Occipital lobe (tissue), 2 donors: ENCODE results near the gene OPN1MW3. TPM values are rescaled to one million over a fixed set of nuclear protein-coding genes. Genes with fewer than 3 reads are reported as not detected.
"Not testable (repeated sequence)": the region's sequence is repeated elsewhere in the genome, so short reads cannot be mapped to it uniquely, and the experiment has no call there.

Experiments used
- DNase-seq: peaks from one replicate; lab custom pipeline; 2025; lab: John Stamatoyannopoulos, UW
- total RNA-seq: library from RNA; depleted of rRNA; stranded (reverse); fragments of >200 nt; gene quantifications from one replicate; pipeline ENCODE4 v1.2.3, GENCODE V29; 2014

OPN1MW3 gene
- not detected for total RNA-seq

GRCh38 chrX:154257282-154257681 lies at the start of gene OPN1MW3:
Gene OPN1MW3 (plus strand): TSS chrX:154257582. CDS start chrX:154257620, 38 bp downstream.
- not testable (repeated sequence) for DNase-seq

DNA sequence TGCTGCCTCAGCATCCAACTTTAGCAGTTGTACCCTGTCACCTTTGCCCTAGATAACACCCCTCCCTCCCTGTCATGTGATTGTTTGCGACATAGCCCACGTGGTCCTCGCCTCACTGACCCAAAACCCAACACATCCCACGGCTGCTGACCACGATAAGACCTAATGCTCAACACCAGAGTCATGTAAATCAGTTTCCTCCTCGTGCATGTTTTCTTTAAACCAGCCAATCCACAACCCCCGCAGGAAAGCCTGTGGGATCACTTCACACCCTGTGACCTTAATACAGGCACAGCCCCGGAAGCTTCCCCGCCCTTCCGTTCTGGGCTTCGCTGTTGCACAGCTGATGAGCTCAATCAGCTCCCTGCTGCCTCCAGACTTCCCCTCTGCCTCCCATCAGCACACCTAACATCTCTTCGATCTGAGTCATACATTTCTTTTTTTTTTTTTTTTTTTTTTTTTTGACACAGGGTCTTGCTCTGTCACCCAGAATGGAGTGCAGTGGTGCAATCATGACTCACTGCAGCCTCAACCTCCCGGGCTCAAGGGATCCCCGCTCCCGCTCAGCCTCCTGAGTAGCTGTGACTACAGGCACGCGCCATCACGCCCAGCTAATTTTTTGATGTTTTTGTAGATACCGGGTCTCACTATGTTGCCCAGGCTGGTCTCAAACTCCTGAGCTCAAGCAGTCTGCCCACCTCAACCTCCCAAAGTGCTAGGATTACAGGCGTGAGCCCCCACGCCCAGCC lies 47.5 kb upstream of the OPN1MW3 start:
- not testable (repeated sequence) for DNase-seq

DNA sequence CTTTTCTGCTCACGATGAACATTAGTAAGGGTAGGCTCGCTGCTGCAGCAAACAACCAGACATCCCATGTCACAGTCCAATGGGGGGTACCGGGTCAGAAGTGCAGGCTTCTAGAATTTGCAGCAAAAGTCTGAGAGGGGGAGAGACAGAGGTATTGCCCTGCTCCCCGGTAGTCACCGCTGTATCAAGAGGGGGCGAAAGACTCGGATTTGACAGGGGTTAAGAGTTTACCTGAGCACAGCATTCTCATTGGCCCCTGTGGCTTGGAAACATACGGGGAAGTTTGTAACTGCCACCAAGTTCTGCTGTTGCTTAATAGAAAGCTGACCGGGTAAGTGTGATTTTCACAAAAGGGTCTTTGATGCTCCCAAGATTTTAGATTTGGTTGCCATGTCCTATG lies 46.3 kb upstream of the OPN1MW3 start:
- not testable (repeated sequence) for DNase-seq

GRCh38 chrX:154211499-154211898 lies 45.9 kb upstream of the OPN1MW3 start:
- DNase-seq = not testable (repeated sequence)

DNA sequence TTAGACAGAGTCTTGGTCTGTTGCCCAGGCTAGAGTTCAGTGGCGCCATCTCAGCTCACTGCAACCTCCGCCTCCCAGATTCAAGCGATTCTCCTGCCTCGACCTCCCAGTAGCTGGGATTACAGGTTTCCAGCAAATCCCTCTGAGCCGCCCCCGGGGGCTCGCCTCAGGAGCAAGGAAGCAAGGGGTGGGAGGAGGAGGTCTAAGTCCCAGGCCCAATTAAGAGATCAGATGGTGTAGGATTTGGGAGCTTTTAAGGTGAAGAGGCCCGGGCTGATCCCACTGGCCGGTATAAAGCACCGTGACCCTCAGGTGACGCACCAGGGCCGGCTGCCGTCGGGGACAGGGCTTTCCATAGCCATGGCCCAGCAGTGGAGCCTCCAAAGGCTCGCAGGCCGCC lies 37.9 kb upstream of the OPN1MW3 start, which contains the start of gene OPN1MW2:
Gene OPN1MW2, plus strand, starts transcription at position 301 of the 400 bp plus-strand sequence. Its CDS starts 60 bp downstream, at position 361.
- DNase-seq = not testable (repeated sequence)

GRCh38 chrX:154225292-154225691 lies 32.1 kb upstream of the OPN1MW3 start:
- DNase-seq = not testable (repeated sequence)

GRCh38 chrX:154226706-154227105 lies 30.7 kb upstream of the OPN1MW3 start:
- not testable (repeated sequence) for DNase-seq

DNA sequence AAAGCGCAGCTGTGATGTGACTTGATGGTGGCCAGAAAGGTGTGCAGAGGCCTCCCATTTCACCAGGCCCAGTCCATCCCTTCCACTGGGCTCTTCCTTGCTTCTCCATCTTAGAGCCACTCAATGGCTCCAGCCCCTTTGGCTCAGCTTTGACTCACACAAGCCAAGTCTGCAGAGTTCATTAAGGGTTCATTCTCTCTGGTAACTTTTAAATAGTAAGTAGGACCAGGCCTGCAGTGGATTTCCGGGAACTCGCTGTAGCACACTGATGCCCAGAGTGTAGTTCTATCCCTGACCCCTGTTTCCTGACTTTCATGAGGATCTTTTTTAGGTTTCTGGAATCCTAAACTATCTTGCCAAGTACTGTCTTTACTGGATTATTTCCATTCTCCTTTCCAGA lies 25.9 kb upstream of the OPN1MW3 start:
- not testable (repeated sequence) for DNase-seq

GRCh38 chrX:154233620-154234019 lies 23.8 kb upstream of the OPN1MW3 start:
- DNase-seq = not testable (repeated sequence)

DNA sequence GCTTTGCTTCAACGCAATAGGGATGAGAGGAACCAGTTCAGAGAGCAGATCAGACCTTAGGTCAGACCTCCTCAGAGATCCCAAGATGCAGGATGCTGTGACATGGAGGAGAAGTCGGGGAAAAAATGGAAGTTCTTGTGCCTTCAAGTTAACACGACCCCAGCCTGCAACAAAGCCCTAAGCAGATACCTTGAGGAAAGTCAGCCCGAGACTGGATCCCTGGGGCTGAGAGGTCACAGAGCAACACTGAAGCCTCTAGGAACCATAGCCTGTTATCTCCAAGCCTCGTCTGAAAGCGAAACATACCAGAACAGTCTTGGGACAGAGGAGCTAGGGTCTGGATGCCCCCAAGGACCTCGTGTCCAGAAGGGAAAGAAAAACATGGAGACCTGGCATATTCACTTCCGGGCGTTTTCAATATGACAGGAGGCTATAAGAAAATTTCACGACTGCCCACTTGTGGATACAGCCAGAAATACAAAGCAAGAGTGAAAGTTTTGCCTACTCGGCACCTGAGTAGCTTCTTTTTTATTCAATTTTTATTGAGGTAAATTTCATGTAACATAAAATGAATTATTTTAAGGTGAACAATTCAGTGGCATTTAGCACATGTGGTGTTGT lies 18.3 kb upstream of the OPN1MW3 start:
- not testable (repeated sequence) for DNase-seq

GRCh38 chrX:154239982-154240503 lies 17.3 kb upstream of the OPN1MW3 start:
- not testable (repeated sequence) for DNase-seq

- not testable (repeated sequence) for DNase-seq
Measured at GRCh38 chrX:154247377-154248045, 9.9 kb upstream of the OPN1MW3 start.

DNA sequence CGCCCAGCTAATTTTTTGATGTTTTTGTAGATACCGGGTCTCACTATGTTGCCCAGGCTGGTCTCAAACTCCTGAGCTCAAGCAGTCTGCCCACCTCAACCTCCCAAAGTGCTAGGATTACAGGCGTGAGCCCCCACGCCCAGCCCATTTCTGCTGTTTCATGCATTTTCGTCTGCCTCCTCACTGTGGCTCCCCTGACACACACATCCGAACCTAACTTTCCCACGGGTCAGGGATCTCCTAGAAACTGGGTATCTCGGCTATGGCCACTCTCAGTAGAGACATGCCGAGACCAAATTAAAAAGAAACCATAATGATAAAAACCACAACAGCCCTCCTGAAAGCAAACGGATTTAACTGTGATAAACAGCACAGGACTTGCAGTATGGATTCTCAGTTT lies 9.3 kb upstream of the OPN1MW3 start:
- not testable (repeated sequence) for DNase-seq

DNA sequence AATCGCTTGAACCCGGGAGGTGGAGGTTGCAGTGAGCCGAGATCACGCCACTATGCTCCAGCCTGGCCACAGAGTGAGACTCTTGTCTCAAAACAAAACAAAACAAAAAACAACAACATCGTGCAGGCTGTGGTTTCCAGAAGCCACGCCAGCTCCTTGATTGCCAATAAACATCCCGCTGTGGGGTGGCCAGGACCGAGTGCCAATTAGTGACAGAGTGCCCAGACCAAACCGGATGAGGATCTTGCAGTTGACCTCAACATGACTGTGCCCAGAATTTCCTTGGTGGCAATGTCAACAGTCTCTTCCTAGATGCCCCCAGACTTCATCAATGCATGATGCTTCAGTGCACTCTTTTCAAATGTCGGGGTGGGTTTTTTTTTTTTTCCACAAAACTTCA lies 1.3 kb downstream of the OPN1MW3 start:
- DNase-seq = not testable (repeated sequence)

GRCh38 chrX:154263072-154263471 lies 5.7 kb downstream of the OPN1MW3 start:
- not testable (repeated sequence) for DNase-seq

DNA sequence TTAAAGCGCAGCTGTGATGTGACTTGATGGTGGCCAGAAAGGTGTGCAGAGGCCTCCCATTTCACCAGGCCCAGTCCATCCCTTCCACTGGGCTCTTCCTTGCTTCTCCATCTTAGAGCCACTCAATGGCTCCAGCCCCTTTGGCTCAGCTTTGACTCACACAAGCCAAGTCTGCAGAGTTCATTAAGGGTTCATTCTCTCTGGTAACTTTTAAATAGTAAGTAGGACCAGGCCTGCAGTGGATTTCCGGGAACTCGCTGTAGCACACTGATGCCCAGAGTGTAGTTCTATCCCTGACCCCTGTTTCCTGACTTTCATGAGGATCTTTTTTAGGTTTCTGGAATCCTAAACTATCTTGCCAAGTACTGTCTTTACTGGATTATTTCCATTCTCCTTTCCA lies 11.9 kb downstream of the OPN1MW3 start:
- not testable (repeated sequence) for DNase-seq

GRCh38 chrX:154284489-154285338 lies 27.3 kb downstream of the OPN1MW3 start:
- not testable (repeated sequence) for DNase-seq

DNA sequence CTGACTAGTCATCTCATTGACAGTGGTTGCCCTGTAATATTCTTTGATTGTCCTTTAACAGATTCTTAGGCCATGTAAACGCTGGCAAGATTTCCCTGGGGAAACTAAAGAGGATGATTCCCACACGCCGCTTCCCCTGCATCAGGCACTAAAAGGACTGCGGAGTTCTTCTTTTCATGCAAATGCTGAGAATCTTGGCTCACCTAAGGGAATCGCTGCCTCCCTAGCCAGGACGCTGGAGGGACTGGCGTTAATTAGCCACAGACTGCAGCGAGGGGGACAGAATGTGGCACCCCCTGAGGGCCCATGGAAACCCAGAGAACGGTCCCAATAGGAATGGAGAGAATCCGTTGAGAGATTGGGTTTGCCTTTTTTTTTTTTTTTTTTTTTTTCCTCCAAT lies 29.0 kb downstream of the OPN1MW3 start:
- not testable (repeated sequence) for DNase-seq

- DNase-seq = no peak
Measured at GRCh38 chrX:154294791-154295574, 37.6 kb downstream of the OPN1MW3 start, which contains the start of gene TEX28. Gene TEX28 (minus strand): TSS chrX:154295124. CDS start chrX:154292117, 3,007 bp downstream.
